Activated CD8-positive, alpha-beta memory T cell treated with anti-CD3 and anti-CD28 coated beads, Interleukin-2, amount 50 U/mL, for 24 hours (primary cell): ENCODE data around the gene METTL8.
"Not testable (repeated sequence)": the region's sequence is repeated elsewhere in the genome, so short reads cannot be mapped to it uniquely, and the experiment has no call there.

Experiments used
- DNase-seq: peaks from one replicate; pipeline ENCODE4 v3.0.0-alpha.2; 2020; ENCODE audit errors: extremely low read depth

Gene METTL8

GRCh38 chr2:171401947-171402346 is 31.8 kb downstream of the METTL8 start:
- no peak for DNase-seq

- DNase-seq = no peak
Observed at GRCh38 chr2:171400395-171400794, 33.4 kb downstream of the METTL8 start.

GRCh38 chr2:171399292-171399691 is 34.5 kb downstream of the METTL8 start:
- no peak for DNase-seq

- DNase-seq = no peak
Observed at GRCh38 chr2:171394164-171394740, 39.5 kb downstream of the METTL8 start.

- no peak for DNase-seq
Observed at GRCh38 chr2:171393487-171393886, 40.3 kb downstream of the METTL8 start.

GRCh38 chr2:171391532-171391931 is 42.3 kb downstream of the METTL8 start:
- DNase-seq = no peak

- DNase-seq = no peak
Observed at GRCh38 chr2:171390941-171391516, 42.8 kb downstream of the METTL8 start.

- DNase-seq = no peak
Observed at GRCh38 chr2:171389780-171390179, 44.0 kb downstream of the METTL8 start.

- DNase-seq = no peak
Observed at GRCh38 chr2:171389325-171389724, 44.5 kb downstream of the METTL8 start.

GRCh38 chr2:171387052-171387451 is 46.7 kb downstream of the METTL8 start:
- DNase-seq = no peak

- no peak for DNase-seq
Observed at GRCh38 chr2:171386627-171387026, 47.2 kb downstream of the METTL8 start.

GRCh38 chr2:171383134-171383533 is 50.7 kb downstream of the METTL8 start:
- no peak for DNase-seq

- DNase-seq = not testable (repeated sequence)
Observed at GRCh38 chr2:171382175-171382574, 51.6 kb downstream of the METTL8 start.

- DNase-seq = not testable (repeated sequence)
Observed at GRCh38 chr2:171377852-171378251, 55.9 kb downstream of the METTL8 start.

- DNase-seq = no peak
Observed at GRCh38 chr2:171367692-171368091, 66.1 kb downstream of the METTL8 start.

- no peak for DNase-seq
Observed at GRCh38 chr2:171365778-171366177, 68.0 kb downstream of the METTL8 start.

GRCh38 chr2:171365232-171365631 is 68.6 kb downstream of the METTL8 start:
- no peak for DNase-seq

- no peak for DNase-seq
Observed at GRCh38 chr2:171362396-171362795, 71.4 kb downstream of the METTL8 start.

- no peak for DNase-seq
Observed at GRCh38 chr2:171360905-171361304, 72.9 kb downstream of the METTL8 start.

- DNase-seq = not testable (repeated sequence)
Observed at GRCh38 chr2:171353746-171354145, 80.0 kb downstream of the METTL8 start.

- no peak for DNase-seq
Observed at GRCh38 chr2:171348056-171348455, 85.7 kb downstream of the METTL8 start.

GRCh38 chr2:171347591-171348032 is 86.2 kb downstream of the METTL8 start:
- no peak for DNase-seq

- DNase-seq = no peak
Observed at GRCh38 chr2:171346723-171347557, 86.8 kb downstream of the METTL8 start.
